ENCODE data around the gene OSBPL6.

- TF ChIP-seq CTCF (IDR thresholded peaks at IDR 0.05; ENCODE audit: poor library complexity, severe bottlenecking) (no peak), TAF1 (IDR thresholded peaks at IDR 0.05; ENCODE audit: low read depth) (no peak), POLR2AphosphoS5 (IDR thresholded peaks at IDR 0.05) (no peak)
Observed at GRCh38 chr2:178367344-178367743, 173.0 kb downstream of the OSBPL6 start.
